ENCODE results near the gene LATS2.

Gene LATS2

DNA sequence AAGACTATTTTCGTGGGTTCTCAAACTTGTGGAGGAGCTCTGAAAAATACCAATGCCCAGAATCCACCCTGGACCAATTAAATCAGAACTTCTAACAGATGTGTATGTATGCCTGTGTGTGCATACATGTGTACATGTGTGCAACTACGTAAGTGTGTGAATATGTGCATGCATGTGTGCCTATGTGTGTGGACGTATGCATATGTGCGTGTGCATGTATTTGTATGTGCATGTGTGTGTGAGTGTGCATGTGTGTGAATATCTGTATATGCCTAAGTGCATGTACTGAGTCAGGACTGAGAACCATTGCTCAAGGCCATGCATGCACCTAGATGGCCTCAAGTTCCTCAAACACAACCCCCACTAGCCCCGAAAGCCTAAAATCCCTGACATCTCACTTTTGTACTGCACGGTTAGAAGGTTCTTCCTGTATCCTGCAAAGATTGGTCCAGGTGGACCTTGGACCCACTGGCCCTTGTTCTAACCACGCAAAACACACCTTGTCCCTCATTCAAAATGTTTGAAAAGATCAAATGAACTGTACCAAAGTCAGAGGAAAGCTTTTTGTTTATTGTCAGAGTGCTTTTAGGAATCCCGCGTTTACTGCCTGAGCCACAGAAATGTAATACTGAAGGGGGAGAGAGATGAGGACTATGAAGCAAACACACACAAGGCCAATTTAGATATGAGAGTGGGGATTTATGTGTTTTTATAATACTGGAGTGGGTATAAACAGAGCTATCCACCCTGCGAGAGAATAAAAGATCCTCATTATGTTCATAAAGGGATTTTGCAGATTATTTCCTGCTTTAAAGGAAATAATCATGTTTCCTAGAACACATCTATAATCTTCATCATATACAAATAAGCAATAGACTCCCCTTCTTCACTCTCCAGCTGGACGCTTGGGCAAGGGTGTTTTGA, 39.1 kb downstream of the LATS2 start:
- ATAC-seq = no peak
- TF ChIP-seq TOX (CRISPR knock-in tag; IDR thresholded peaks at IDR 0.05; ENCODE audit: borderline replicate concordance) (no peak), SNAI2 (CRISPR knock-in tag; IDR thresholded peaks at IDR 0.05) (no peak), ARNTL (CRISPR knock-in tag; IDR thresholded peaks at IDR 0.05; ENCODE audit: borderline replicate concordance, low read depth) (no peak), CSDC2 (CRISPR knock-in tag; IDR thresholded peaks at IDR 0.05) (no peak), RARB (CRISPR knock-in tag; IDR thresholded peaks at IDR 0.05) (no peak), ZNF8 (CRISPR knock-in tag; IDR thresholded peaks at IDR 0.05) (no peak), GLIS3 (CRISPR knock-in tag; IDR thresholded peaks at IDR 0.05) (no peak), TCF4 (CRISPR knock-in tag; IDR thresholded peaks at IDR 0.05; ENCODE audit: borderline replicate concordance) (no peak), ZNF565 (CRISPR knock-in tag; conservative IDR thresholded peaks at IDR 0.05; ENCODE audit: low read depth) (no peak), BACH2 (CRISPR knock-in tag; IDR thresholded peaks at IDR 0.05; ENCODE audit: borderline replicate concordance) (no peak)
- TF ChIP-seq, protein P1, sequence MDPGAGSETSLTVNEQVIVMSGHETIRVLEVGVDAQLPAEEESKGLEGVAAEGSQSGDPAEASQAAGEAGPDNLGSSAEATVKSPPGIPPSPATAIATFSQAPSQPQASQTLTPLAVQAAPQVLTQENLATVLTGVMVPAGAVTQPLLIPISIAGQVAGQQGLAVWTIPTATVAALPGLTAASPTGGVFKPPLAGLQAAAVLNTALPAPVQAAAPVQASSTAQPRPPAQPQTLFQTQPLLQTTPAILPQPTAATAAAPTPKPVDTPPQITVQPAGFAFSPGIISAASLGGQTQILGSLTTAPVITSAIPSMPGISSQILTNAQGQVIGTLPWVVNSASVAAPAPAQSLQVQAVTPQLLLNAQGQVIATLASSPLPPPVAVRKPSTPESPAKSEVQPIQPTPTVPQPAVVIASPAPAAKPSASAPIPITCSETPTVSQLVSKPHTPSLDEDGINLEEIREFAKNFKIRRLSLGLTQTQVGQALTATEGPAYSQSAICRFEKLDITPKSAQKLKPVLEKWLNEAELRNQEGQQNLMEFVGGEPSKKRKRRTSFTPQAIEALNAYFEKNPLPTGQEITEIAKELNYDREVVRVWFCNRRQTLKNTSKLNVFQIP (CRISPR knock-in tag; IDR thresholded peaks at IDR 0.05; ENCODE audit: borderline replicate concordance, low read depth) = no peak
- TF ChIP-seq, protein P2, sequence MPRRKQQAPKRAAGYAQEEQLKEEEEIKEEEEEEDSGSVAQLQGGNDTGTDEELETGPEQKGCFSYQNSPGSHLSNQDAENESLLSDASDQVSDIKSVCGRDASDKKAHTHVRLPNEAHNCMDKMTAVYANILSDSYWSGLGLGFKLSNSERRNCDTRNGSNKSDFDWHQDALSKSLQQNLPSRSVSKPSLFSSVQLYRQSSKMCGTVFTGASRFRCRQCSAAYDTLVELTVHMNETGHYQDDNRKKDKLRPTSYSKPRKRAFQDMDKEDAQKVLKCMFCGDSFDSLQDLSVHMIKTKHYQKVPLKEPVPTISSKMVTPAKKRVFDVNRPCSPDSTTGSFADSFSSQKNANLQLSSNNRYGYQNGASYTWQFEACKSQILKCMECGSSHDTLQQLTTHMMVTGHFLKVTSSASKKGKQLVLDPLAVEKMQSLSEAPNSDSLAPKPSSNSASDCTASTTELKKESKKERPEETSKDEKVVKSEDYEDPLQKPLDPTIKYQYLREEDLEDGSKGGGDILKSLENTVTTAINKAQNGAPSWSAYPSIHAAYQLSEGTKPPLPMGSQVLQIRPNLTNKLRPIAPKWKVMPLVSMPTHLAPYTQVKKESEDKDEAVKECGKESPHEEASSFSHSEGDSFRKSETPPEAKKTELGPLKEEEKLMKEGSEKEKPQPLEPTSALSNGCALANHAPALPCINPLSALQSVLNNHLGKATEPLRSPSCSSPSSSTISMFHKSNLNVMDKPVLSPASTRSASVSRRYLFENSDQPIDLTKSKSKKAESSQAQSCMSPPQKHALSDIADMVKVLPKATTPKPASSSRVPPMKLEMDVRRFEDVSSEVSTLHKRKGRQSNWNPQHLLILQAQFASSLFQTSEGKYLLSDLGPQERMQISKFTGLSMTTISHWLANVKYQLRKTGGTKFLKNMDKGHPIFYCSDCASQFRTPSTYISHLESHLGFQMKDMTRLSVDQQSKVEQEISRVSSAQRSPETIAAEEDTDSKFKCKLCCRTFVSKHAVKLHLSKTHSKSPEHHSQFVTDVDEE (CRISPR knock-in tag; IDR thresholded peaks at IDR 0.05) = no peak

DNA sequence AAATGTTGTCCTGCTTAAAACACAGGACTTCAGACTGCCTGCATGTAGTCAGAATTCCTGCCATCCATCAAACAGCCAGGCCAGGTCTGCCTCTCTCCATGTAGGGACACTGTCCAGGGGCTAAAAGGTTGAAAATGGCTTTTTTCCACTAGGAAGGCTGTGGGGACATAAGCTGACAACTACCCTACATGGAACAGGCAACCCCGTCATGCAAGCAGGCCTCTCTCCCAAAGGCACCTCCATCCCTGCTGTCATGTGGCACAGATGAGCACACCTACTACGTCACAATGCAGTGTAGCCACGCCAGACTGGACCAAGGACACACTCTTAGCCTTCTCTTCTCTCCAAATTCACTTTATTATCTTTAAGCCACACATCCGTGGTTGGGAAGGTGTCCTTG, 40.8 kb downstream of the LATS2 start:
- TF ChIP-seq OSR1 (CRISPR knock-in tag; IDR thresholded peaks at IDR 0.05) = no peak
- no peak for TF ChIP-seq RARB (CRISPR knock-in tag; IDR thresholded peaks at IDR 0.05)
- TF ChIP-seq, protein P1 (CRISPR knock-in tag; IDR thresholded peaks at IDR 0.05; ENCODE audit: borderline replicate concordance, low read depth) = no peak
- TF ChIP-seq, protein P3, sequence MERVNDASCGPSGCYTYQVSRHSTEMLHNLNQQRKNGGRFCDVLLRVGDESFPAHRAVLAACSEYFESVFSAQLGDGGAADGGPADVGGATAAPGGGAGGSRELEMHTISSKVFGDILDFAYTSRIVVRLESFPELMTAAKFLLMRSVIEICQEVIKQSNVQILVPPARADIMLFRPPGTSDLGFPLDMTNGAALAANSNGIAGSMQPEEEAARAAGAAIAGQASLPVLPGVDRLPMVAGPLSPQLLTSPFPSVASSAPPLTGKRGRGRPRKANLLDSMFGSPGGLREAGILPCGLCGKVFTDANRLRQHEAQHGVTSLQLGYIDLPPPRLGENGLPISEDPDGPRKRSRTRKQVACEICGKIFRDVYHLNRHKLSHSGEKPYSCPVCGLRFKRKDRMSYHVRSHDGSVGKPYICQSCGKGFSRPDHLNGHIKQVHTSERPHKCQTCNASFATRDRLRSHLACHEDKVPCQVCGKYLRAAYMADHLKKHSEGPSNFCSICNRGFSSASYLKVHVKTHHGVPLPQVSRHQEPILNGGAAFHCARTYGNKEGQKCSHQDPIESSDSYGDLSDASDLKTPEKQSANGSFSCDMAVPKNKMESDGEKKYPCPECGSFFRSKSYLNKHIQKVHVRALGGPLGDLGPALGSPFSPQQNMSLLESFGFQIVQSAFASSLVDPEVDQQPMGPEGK (CRISPR knock-in tag; IDR thresholded peaks at IDR 0.05; ENCODE audit: borderline replicate concordance) = no peak
- TF ChIP-seq ZNF8 (CRISPR knock-in tag; IDR thresholded peaks at IDR 0.05) = no peak
- TF ChIP-seq ZC3H10 (CRISPR knock-in tag; IDR thresholded peaks at IDR 0.05) = no peak
- no peak for TF ChIP-seq BACH2 (CRISPR knock-in tag; IDR thresholded peaks at IDR 0.05; ENCODE audit: borderline replicate concordance)
- TF ChIP-seq GLIS3 (CRISPR knock-in tag; IDR thresholded peaks at IDR 0.05) = no peak
- no peak for TF ChIP-seq TCF4 (CRISPR knock-in tag; IDR thresholded peaks at IDR 0.05; ENCODE audit: borderline replicate concordance)
- TF ChIP-seq, protein P2 (CRISPR knock-in tag; IDR thresholded peaks at IDR 0.05) = no peak
- no peak for TF ChIP-seq PPARA (CRISPR knock-in tag; IDR thresholded peaks at IDR 0.05; ENCODE audit: borderline replicate concordance)
- TF ChIP-seq, protein P4, sequence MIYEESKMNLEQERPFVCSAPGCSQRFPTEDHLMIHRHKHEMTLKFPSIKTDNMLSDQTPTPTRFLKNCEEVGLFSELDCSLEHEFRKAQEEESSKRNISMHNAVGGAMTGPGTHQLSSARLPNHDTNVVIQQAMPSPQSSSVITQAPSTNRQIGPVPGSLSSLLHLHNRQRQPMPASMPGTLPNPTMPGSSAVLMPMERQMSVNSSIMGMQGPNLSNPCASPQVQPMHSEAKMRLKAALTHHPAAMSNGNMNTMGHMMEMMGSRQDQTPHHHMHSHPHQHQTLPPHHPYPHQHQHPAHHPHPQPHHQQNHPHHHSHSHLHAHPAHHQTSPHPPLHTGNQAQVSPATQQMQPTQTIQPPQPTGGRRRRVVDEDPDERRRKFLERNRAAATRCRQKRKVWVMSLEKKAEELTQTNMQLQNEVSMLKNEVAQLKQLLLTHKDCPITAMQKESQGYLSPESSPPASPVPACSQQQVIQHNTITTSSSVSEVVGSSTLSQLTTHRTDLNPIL (CRISPR knock-in tag; IDR thresholded peaks at IDR 0.05; ENCODE audit: low read depth) = no peak
- TF ChIP-seq TOX (CRISPR knock-in tag; IDR thresholded peaks at IDR 0.05; ENCODE audit: borderline replicate concordance) = no peak
- no peak for TF ChIP-seq ZFP3 (CRISPR knock-in tag; IDR thresholded peaks at IDR 0.05)
- TF ChIP-seq SNAI2 (CRISPR knock-in tag; IDR thresholded peaks at IDR 0.05) = no peak
- TF ChIP-seq, protein P5, sequence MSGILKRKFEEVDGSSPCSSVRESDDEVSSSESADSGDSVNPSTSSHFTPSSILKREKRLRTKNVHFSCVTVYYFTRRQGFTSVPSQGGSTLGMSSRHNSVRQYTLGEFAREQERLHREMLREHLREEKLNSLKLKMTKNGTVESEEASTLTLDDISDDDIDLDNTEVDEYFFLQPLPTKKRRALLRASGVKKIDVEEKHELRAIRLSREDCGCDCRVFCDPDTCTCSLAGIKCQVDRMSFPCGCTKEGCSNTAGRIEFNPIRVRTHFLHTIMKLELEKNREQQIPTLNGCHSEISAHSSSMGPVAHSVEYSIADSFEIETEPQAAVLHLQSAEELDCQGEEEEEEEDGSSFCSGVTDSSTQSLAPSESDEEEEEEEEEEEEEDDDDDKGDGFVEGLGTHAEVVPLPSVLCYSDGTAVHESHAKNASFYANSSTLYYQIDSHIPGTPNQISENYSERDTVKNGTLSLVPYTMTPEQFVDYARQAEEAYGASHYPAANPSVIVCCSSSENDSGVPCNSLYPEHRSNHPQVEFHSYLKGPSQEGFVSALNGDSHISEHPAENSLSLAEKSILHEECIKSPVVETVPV (CRISPR knock-in tag; IDR thresholded peaks at IDR 0.05) = no peak
- TF ChIP-seq ESRRG (CRISPR knock-in tag; IDR thresholded peaks at IDR 0.05) = no peak
- TF ChIP-seq ZNF565 (CRISPR knock-in tag; conservative IDR thresholded peaks at IDR 0.05; ENCODE audit: low read depth) = no peak
- no peak for TF ChIP-seq ZNF70 (CRISPR knock-in tag; IDR thresholded peaks at IDR 0.05)
- ATAC-seq = no peak

All from SK-N-SH treated with all-trans-retinoic acid at 6 μM for 48 hours (cell line).